GM18520 (cell line): ENCODE measurements around the gene HOMER2.

Experiments used
- ATAC-seq: cut with Tn5 transposase; IDR thresholded peaks from one replicate; pipeline ENCODE4 v1.9.1; 2021; ENCODE audit not compliant: unreplicated experiment

The HOMER2 gene

DNA sequence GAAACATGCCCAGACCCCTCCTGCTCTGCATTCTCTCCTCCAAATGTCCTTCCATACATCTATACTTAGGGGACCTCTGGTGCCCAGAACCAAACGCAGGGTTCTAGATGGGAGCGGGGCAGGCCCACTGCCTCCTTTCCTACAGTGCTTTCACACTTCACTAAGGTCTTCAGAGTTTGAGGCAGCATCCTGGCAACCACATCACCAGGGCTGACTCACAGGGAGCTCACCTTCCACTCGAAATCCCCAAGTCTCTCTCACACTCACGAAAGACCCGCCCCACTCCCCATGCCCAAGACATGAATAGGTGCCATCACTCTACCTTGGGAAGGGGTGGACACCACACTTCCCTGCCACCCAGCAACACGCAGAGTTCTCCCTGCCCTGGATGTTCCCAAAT is 18.9 kb downstream of the HOMER2 start:
- no peak for ATAC-seq

DNA sequence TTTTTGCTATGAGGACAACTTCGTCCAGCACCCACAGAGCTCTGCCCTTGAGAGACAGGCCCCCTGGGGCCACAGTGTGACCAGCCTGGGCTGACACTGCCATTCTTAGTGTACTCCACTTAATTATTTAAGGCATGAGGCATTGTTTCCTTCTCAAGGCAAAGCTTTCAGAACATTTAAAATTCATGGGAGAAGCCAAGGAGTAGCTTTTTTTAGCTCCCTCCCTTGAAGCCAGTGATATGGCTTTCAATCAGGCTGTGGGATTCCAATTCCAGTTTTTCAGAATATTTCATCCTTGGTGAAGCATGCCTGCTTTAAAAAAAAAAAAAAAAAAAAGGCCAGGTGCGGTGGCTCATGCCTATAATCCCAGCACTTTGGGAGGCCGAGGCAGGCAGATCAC is 21.3 kb downstream of the HOMER2 start:
- ATAC-seq = no peak

DNA sequence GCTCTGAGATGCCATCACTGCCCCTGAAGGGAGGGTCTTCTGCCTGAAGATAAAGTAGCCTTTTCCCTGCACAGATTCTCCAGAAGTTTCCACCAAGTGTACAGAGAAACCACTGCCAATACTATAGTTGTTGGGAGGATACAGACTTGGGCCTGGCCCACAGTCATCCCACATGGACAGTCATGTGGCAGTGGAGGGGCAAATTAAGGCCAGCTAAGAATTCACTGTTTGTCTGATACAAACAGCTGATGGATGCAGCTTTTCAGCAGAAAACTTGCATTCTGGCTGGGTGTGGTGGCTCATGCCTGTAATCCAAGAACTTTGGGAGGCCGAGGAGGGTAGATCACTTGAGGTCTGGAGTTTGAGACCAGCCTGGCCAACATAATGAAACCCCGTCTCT is 22.1 kb downstream of the HOMER2 start:
- no peak for ATAC-seq

DNA sequence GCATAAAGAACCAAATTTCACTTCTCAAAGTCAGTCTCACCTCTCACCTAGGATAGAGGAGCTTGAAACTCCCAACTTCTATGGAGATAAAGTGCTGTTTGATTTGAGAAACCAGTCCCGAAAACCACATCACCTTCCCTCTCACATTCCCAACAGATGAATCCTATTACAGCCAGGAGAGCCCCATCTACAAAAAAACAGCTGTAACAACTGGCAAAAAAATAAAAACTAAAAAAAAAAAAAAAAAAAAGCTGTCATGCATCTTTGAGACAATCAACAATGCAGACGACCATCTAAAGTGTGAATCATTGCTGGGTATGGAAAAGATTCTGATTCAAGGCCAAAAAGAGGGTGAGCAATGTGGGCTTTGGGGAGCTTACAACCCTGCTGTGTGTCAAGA is 23.8 kb downstream of the HOMER2 start:
- no peak for ATAC-seq

DNA sequence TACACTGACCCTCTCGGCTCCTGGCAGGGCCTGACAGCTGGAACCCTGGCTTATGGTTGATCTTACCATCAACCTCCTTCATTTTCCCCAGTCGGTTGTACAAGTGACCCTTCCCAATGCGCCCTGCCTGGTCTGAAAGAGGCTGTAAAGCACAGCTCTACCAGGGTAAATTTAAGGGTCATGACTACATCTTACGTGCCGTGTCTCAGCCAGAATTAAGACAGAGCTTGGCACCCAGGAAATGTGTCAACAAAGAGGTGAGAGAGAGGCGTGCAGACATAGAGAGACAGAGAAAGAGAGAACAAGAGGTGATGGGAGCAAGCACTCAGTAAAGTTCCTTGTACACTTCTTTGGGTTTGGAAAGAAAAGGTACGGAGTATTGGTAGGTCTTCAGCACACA is 28.8 kb downstream of the HOMER2 start:
- no peak for ATAC-seq

DNA sequence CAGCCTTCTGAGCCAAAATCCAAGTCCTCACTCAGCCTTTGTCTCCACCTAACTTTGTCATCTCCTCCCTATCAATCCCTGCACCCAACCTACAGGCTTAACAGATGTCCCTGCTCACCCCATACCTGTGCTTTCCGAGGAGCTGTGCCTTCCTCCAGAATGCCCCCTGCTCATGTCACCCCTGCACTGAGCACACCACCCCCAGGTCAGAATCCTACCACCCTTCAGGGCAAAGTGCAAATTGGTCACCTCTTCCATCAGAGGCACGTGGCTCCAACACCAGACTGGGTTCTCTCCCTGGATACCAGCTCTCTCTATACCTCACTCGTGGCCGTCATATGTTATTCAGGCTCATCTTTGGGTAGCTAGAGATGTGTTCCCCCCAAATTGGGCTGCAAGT is 29.8 kb downstream of the HOMER2 start:
- no peak for ATAC-seq

DNA sequence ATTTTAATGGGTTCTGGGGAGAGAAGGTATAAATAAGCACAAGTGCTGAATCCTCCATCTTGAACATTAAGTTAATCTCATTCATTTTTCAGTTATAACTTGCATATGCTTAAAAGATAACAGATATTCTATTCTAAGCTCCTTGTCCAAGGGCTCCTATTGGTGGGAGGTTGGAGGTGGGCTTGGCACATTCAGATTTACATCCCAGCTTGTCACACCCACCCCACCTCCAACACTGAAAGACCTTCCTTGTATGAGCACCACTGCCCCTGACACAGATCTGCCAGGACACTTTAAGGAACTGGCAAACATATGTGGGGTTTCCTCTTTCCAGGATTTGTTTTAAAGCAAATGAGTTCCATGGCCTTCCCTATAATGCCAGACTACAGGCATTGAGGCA is 30.6 kb downstream of the HOMER2 start:
- no peak for ATAC-seq

DNA sequence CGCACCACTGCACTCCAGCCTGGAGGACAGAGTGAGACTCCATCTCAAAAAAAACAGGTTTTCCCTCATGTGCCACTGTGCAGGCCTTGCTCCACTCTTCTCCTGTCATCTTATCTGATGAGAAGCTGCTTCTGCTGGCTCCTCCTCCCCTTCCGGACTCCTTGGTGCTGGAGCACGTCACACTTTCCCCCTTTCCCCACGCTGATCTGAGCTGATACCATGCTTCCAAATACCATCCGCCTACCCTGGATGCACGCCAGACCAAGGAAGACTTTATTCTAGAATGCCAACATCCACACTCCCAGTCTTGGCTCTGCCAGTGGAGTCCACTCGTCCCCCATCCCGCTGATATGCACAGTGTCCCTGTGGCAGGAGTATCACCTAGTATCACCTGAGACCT is 31.3 kb downstream of the HOMER2 start:
- ATAC-seq = no peak

DNA sequence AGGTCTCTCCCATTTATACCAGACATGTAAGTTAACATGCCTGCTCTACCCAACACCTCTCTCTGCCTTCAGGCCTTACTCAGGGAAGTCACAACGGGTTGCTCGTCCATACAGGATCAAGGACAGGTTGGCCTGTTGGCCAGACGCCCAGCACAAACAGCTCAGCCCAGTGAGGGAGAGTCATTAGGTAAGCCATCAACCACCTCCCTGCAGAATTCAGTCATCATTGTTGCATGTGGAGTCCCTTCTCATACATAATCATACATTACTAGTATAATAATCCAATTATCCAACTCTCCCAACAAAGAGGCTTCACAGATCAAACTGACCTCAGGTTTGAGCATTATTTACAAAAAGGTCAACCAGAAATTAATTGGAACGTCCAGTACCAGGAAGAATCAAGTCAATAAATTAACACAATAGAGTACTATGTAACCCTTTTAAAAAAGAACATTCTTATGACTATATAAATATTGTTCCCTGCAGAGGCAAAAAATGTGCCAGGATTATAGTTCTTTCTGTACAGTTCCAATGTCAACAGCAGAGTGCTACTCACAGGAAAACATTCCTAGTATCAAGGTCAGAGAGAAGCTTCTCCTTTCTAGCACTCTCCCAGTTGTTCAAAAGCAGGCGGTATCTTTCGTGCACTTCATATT is 33.2 kb downstream of the HOMER2 start:
- no peak for ATAC-seq

DNA sequence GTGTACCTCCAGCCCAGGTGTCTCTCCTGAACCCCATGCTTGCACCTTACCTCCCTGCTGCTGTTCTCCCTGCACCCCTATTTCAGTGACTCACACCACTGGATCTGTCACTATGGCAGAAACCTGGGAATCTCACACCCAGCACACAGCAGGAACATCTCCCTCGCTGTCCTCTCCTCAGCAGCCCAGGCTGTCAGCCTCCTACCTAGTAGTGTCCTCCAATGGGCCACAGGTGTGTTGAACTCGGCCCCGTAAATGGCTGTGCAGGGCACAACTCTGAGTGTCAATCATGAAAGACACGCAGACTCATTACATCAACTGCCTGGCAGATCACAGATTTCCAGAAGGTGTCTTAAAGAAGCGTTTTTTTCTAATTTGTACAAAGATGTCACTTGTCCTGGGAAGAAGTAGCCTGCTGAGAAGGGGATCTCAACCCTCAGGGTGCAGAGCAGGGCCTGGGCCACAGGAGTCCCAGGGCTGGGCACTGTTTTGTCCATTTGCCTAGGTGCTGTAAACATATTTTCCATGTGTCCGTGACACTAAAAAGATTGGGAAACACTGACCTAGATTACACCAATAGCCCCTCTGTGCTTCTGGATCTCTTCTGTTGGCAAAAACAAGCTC is 33.8 kb downstream of the HOMER2 start:
- no peak for ATAC-seq

DNA sequence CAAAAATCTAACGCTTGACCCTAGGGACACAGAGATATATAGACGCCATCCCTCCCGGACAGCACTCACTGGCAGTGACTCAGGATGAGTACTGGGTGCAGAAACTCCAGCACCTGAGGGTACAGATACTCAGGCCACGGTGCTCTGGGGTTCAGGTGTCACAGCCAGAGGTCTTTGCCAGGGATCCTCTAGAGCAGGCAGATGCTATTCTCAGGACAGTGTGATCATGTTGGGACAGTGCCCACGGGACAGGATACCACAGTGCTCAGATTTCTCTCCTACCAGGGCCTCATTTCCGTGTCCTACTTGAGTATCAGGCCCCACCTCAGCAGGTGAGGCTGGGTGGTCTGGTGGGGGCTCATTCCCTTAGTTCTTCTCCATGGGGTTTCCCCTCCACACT is 34.4 kb downstream of the HOMER2 start:
- ATAC-seq = no peak

DNA sequence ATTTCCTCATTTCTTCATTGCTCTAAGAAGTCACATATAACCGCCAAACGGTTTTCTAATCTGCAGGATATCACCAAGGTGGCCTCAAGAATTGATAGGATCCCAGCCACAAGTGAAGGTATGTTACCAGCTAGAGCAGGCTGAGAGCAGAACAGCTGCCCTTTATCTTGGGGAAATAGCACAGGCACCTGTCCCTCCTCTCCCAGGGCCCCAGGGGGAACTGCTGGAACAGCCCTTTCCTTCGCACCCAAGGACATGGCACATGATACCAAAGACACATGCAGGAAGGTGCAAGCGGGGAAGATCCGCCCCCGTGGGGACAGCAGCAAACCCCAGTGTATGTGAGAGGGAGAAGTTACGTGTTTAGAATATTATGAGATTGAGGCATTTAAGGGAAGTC is 35.3 kb downstream of the HOMER2 start:
- ATAC-seq = no peak

DNA sequence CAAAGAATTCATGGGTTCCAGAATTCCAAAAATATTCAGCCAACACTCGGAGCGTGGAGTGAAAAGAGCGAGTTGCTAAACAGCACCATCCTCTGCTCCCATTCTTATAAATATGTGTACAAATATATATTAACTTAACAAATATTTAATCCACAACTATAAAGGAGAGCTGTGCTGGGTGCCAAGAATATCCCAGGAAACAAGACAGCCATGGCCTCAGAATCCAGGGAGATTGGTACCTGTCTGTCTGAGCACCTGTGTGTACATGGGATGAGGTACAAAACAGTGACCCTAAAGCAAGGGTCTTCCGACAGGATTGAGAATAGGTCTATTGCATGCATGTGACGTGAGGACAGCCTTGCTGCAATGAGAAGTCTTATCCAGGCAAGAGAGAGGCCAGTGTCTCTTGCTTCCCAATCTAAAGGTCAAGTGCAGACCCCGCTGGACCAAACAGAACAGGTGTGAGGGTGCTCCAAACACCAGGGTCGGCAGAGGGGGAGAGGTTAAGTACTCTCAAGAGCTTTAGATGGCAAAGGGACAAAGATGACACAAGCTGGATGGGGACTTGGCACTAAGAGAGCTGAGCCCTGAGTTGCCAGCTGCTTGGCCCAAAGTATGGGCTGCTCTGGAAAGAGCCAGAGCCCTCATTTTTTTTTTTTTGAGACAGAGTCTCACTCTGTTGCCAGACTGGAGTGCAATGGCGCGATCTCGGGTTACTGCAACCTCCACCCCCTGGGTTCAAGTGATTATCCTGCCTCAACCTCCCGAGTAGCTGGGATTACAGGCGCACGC is 36.2 kb downstream of the HOMER2 start:
- ATAC-seq = no peak

DNA sequence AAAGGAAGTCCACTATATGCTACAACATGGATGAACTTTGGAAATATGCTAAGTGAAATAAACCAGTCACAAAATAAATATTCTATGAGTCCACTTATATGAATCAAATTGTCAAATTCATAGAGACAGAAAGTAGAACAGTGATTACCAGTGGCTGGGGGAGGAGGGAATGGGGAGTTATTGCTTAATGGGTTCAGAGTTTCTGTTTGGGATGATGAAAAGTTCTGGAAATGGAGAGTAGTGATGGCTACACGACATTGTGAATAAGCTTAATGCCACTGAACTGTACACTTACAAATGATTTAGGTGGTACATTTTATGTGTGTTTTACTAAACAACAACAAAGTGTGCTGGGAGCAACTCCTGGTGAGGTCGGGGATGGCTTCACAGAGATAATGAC is 38.1 kb downstream of the HOMER2 start:
- ATAC-seq = no peak

DNA sequence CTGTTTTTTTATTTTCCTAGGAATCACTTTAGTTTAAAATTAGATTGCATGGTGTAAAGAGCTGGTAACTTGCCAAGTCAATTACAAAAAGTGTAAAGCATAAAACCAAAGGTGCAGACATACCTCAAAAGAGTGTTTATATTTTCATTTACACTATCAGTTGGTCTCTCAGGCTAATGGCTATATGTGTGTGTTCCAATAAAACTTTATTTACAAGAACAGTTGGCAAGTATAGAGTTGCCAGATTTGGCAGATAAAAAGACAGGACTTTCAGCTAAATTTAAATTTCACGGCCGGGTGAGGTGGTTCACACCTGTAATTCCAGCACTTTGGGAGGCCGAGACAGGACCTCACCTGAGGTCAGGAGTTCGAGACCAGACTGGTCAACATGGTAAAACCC is 41.1 kb downstream of the HOMER2 start:
- no peak for ATAC-seq

DNA sequence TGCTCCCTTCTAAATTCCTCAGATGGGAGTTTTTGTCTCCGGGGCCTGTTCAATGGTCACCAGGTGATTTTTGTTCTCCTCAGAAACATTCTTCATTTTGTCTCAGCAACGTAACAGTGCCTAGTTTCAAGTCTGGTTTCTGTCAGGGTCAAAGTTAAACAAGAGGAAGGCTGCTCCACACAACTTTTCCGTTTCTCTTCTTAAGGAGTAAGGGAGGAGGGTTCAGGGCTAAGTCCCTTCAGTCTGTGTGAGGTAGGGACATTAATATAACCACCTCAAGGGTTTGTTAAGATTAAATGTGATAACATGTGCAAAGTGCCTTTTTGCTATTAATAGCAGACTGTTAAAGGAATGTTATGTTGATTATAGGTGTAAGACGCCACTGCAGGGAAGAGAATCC is 41.8 kb downstream of the HOMER2 start:
- no peak for ATAC-seq

DNA sequence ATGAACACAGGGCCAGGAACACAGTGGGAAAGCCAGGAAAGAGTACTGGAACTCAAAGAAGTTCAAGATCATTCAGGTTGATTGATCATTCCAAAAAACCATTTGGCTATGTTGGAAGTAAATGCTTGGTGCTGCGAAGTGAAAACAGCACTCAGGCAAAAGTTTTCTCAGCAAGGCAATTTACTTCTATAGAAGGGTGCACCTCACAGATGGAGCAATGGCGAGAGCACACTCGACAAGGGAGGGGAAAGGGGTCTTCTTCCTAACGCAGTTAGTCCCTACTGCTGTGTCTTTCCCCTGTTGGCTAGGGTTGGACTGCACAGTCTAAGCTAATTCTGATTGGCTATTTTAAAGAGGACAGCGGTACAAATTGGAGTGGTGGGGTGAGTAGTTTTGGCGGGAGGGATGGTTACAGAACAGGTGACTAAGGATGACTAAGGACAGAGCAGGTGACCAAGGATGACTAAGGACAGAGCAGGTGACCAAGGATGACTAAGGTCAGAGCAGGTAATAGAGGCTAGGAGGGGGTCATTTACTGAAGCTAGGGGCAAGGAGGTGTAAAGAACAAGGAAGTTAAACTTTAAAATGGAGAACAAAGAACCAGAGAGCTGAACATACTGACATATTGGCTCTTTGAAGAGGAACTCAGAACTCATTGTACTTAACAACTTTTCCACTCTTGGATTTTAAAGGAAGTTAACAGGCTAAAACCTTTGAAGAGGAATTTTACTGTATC is 43.3 kb downstream of the HOMER2 start:
- no peak for ATAC-seq

DNA sequence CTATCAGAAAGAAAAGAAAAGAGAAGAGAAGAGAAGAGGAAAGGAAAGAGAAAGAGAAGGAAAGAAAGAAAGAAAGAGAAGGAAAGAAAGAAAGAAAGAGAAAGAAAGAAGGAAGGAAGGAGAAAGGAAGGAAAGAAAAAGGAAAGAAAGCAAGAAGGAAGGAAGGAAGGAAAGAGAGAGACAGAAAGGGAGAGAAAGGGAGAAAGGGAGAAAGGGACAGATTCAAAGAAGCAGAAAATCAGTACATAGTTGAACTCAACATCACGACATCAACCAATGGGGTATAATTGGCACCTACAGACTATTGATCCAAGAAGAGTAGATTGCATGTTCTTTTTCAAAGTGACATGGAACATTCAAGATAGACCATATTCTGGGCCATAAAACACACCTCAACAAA is 45.2 kb downstream of the HOMER2 start:
- no peak for ATAC-seq

DNA sequence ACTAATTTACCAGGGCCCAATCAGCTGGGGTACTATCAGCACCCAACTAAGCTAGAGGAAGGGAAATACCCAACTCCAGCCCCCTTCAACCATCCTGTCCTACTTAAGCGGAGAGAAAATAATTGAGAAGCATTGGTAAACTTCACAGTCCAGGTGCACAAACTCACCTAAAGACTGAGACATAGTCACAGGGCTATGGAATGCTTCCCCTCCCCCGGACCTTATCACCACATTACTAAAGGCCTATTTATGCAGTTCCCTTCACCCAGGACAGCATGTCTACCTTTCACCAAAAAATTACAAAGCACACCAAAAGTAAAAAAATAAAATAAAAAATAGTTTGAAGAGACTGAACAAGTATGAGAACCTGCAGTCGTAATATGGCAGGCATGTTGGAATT is 47.9 kb downstream of the HOMER2 start:
- ATAC-seq = no peak

DNA sequence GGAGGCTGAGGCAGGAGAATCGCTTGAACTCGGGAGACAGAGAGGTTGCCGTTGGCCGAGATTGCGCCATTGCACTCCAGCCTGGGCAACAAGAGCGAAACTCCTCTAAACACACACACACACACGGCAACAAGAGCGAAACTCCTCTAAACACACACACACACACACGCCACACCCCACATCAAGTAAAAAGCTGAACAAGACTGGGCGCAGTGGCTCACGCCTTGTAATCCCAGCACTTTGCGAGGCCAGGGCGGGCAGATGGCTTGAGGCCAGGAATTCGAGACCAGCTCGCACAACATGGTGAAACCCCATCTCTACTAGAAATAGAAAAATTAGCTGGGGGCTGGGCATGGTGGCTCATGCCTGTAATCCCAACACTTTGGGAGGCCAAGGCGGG is 49.0 kb downstream of the HOMER2 start:
- ATAC-seq = no peak

DNA sequence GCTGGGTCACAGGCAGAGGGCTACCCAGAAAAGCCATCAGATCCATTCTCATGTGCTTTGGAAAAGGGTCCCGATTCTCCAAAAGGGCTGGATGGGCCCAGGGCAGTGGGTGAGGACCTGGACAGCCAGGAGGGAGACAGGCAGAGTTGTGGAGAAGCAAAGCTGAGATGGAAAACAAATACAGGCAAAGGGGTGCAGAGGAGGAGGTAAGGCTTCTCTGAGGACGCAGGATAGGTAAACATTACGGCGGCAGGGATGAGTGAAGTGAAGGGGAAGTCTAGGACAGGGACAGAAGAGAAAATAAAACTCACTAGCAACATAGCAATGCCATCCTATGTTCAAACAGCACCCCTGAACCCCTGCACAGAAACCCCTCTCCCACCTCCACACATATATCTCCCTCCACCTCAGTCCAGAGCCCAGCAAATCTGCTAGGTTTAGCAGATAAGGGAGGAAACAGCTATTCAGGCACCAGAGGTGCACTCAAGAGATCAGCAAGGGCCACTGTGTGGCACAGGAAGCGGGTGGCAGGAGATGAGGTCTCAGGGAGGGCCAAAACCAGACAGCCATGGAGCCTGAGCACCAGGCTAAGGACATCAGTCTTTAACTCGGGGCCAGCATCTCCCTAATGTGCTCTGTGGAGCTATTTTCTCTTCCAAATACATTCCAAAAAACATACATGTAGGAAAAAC is 51.3 kb downstream of the HOMER2 start:
- no peak for ATAC-seq
